HepG2 (cell line): Measurements from ENCODE around the gene KRTAP3-2. TPM values are rescaled to one million over a fixed set of nuclear protein-coding genes. Genes with fewer than 3 reads are reported as not detected.

Experiments used
- ARNTL ChIP-seq: sonication (generic); formaldehyde crosslinking; IDR thresholded peaks from 2 replicates; pipeline ENCODE4 v1.4.0; 2020; ENCODE audit warnings: mild to moderate bottlenecking, missing genetic modification reagents
- FOXK1 ChIP-seq: sonication (generic); formaldehyde crosslinking; IDR thresholded peaks from 2 replicates; pipeline ENCODE4 v1.4.0; 2020; ENCODE audit warnings: low read depth, missing genetic modification reagents, borderline replicate concordance
- FOXP1 ChIP-seq, 2 experiments: fragments of 450-650 bp in 1 of 2; IDR thresholded peaks; 2 replicates each; pipeline ENCODE4 v1.6.1; 2017 to 2018; ENCODE audit warnings: antibody characterized with exemption in 1 of 2
- KDM5B ChIP-seq: sonication (generic); formaldehyde crosslinking; IDR thresholded peaks from 2 replicates; pipeline ENCODE4 v1.4.0; 2020; ENCODE audit warnings: missing genetic modification reagents, mild to moderate bottlenecking, borderline replicate concordance
- NR2F1 ChIP-seq, 2 experiments: fragments of 450-650 bp in 1 of 2; formaldehyde crosslinking in 1 of 2; IDR thresholded peaks; 2 replicates each; pipeline versions ENCODE4 v1.5.0 to v1.6.1; 2016 to 2020; ENCODE audit warnings: mild to moderate bottlenecking in 1 of 2, missing compliant biosample characterization in 1 of 2, missing genetic modification reagents in 1 of 2, moderate library complexity in 1 of 2
- RARG ChIP-seq: sonication (generic); formaldehyde crosslinking; IDR thresholded peaks from 2 replicates; pipeline ENCODE4 v1.4.0; 2020; ENCODE audit warnings: low read depth, mild to moderate bottlenecking, missing genetic modification reagents
- RBAK ChIP-seq: sonication (generic); formaldehyde crosslinking; IDR thresholded peaks from 2 replicates; pipeline ENCODE4 v1.5.1; 2020; ENCODE audit warnings: mild to moderate bottlenecking, missing genetic modification reagents
- ZNF10 ChIP-seq: sonication (generic); formaldehyde crosslinking; IDR thresholded peaks from 2 replicates; pipeline ENCODE4 v1.4.0; 2020; ENCODE audit warnings: mild to moderate bottlenecking, low read depth, missing genetic modification reagents, borderline replicate concordance
- ZNF720 ChIP-seq: sonication (generic); formaldehyde crosslinking; IDR thresholded peaks from 2 replicates; pipeline ENCODE4 v1.4.0; 2020; ENCODE audit warnings: missing genetic modification reagents
- ZSCAN31 ChIP-seq: sonication (generic); formaldehyde crosslinking; IDR thresholded peaks from 2 replicates; pipeline ENCODE4 v1.5.0; 2020; ENCODE audit warnings: low read depth, mild to moderate bottlenecking, missing genetic modification reagents
- polyA plus RNA-seq, 8 experiments: library from polyadenylated mRNA; depleted of rRNA in 3 of 8; stranded (reverse) in 7 of 8; unstranded in 1 of 8; fragments of >200 nt; fragmentation: Illumina TruSeq in 4 of 8; extraction: Trizol in 4 of 8; gene quantifications; 2 replicates each; pipeline versions ENCODE4 v1.2.1 to v1.2.3, GENCODE V29; 2011 to 2016; ENCODE audit warnings: low read depth in 4 of 8, missing spikeins in 1 of 8, mixed read lengths in 1 of 8; ENCODE audit not compliant: insufficient read depth in 1 of 8
- total RNA-seq, 5 experiments: library from RNA; depleted of rRNA; stranded (reverse); fragments of >200 nt; fragmentation: Illumina TruSeq; extraction: Trizol; gene quantifications; 2 replicates each; pipeline ENCODE4 v1.2.3, GENCODE V29; 2016; ENCODE audit warnings: low read depth in 1 of 5
- TF ChIP-seq, protein P1 (sequence below): sonication (generic); formaldehyde crosslinking; IDR thresholded peaks from 2 replicates; pipeline ENCODE4 v1.8.1; 2023; ENCODE audit warnings: mild to moderate bottlenecking, moderate library complexity, missing genetic modification reagents
- TF ChIP-seq, protein P2 (sequence below): IDR thresholded peaks from 2 replicates; pipeline ENCODE4 v1.6.1; 2016; ENCODE audit warnings: low read depth, missing genetic modification reagents, missing compliant biosample characterization
- TF ChIP-seq, protein P3 (sequence below): sonication (generic); formaldehyde crosslinking; IDR thresholded peaks from 2 replicates; pipeline ENCODE4 v1.5.0; 2020; ENCODE audit warnings: missing genetic modification reagents
- TF ChIP-seq, protein P4 (sequence below): sonication (generic); formaldehyde crosslinking; IDR thresholded peaks from 2 replicates; pipeline ENCODE4 v1.5.1; 2020; ENCODE audit warnings: mild to moderate bottlenecking, missing genetic modification reagents, moderate library complexity

Gene KRTAP3-2
- total and polyA plus RNA-seq, 2 of the 13 experiments (the other 11 are each of a cell fraction or from before 2014, with no cell fraction given) = not detected

DNA sequence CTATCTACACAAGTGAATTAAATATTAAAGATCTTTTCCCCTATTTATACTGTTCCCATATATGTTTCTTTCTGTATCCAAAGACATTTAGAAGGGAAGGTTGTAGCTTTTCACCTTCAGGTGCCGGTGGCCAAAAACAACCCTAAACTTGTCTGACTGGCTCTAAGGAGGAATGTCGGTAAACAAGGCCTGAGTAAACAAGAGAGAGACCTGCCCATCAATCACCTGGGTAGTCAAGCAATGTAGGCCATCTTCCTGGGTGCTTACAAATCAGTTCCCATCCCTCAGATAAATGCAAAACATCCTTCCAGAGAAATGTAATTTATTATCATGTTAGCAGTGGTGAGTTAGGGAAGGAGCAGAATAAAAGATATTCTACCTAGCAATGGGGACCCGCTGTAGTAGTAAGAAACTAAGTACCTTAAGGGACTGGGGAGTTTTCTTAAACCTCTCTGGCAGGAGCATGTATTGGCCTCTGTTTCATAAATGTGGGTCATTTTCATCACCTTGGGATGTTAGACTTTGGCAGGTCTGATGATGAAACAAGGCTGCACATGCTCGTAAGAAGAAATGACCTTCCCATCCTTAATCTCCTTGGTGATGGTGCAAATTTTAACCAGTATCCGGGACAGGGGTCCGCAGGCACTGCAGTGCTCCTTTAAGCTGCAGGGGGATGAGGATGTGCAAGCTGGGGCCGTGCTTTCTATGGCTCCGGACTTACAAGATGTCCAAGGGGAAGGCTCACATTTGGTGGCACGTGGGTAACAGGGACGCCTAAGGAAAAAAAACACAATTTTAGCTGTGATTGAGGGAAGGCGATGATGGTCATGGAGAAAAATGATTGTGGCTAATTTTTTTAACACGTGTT, 41.4 kb downstream of the KRTAP3-2 start (continued):
- TF ChIP-seq ZSCAN31 (no peak), RBAK (CRISPR knock-in tag) (no peak), KDM5B (no peak), ZNF10 (CRISPR knock-in tag) (no peak), ZNF720 (no peak), FOXK1 (peak; percentile 97; the same call in 1 of the 2 replicates), ARNTL (CRISPR knock-in tag) (no peak), RARG (CRISPR knock-in tag) (no peak), FOXP1 (IDR thresholded peaks at IDR 0.05) (peak; percentile 33; the same call in 1 of the 2 replicates), FOXP1 (CRISPR knock-in tag; IDR thresholded peaks at IDR 0.05) (peak; percentile 96), NR2F1 (CRISPR knock-in tag; IDR thresholded peaks at IDR 0.05) (no peak)
- TF ChIP-seq, protein P1, sequence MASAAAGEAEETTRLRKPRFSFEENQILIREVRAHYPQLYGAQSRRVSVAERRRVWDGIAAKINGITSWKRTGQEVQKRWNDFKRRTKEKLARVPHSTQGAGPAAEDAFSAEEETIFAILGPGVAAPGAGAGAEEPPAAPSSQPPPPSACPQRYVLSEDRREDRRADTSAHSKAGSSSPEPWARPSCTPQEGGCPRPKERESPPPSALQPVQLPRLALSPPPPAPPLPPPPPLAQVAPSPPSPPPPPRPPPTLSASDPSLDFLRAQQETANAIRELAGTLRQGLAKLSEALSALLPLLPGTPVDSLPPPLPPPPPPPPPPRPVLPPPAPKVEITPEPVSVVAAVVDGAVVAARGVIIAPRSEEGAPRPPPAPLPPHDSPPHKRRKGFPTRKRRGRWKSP = 0 out of 2 replicates have a peak, but pooled peaks have one; percentile 31
- TF ChIP-seq, protein P2, sequence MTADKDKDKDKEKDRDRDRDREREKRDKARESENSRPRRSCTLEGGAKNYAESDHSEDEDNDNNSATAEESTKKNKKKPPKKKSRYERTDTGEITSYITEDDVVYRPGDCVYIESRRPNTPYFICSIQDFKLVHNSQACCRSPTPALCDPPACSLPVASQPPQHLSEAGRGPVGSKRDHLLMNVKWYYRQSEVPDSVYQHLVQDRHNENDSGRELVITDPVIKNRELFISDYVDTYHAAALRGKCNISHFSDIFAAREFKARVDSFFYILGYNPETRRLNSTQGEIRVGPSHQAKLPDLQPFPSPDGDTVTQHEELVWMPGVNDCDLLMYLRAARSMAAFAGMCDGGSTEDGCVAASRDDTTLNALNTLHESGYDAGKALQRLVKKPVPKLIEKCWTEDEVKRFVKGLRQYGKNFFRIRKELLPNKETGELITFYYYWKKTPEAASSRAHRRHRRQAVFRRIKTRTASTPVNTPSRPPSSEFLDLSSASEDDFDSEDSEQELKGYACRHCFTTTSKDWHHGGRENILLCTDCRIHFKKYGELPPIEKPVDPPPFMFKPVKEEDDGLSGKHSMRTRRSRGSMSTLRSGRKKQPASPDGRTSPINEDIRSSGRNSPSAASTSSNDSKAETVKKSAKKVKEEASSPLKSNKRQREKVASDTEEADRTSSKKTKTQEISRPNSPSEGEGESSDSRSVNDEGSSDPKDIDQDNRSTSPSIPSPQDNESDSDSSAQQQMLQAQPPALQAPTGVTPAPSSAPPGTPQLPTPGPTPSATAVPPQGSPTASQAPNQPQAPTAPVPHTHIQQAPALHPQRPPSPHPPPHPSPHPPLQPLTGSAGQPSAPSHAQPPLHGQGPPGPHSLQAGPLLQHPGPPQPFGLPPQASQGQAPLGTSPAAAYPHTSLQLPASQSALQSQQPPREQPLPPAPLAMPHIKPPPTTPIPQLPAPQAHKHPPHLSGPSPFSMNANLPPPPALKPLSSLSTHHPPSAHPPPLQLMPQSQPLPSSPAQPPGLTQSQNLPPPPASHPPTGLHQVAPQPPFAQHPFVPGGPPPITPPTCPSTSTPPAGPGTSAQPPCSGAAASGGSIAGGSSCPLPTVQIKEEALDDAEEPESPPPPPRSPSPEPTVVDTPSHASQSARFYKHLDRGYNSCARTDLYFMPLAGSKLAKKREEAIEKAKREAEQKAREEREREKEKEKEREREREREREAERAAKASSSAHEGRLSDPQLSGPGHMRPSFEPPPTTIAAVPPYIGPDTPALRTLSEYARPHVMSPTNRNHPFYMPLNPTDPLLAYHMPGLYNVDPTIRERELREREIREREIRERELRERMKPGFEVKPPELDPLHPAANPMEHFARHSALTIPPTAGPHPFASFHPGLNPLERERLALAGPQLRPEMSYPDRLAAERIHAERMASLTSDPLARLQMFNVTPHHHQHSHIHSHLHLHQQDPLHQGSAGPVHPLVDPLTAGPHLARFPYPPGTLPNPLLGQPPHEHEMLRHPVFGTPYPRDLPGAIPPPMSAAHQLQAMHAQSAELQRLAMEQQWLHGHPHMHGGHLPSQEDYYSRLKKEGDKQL = peak; percentile 69; the same call in 1 of the 2 replicates
- TF ChIP-seq, protein P3, sequence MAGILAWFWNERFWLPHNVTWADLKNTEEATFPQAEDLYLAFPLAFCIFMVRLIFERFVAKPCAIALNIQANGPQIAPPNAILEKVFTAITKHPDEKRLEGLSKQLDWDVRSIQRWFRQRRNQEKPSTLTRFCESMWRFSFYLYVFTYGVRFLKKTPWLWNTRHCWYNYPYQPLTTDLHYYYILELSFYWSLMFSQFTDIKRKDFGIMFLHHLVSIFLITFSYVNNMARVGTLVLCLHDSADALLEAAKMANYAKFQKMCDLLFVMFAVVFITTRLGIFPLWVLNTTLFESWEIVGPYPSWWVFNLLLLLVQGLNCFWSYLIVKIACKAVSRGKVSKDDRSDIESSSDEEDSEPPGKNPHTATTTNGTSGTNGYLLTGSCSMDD (CRISPR knock-in tag) = no peak
- TF ChIP-seq, protein P4, sequence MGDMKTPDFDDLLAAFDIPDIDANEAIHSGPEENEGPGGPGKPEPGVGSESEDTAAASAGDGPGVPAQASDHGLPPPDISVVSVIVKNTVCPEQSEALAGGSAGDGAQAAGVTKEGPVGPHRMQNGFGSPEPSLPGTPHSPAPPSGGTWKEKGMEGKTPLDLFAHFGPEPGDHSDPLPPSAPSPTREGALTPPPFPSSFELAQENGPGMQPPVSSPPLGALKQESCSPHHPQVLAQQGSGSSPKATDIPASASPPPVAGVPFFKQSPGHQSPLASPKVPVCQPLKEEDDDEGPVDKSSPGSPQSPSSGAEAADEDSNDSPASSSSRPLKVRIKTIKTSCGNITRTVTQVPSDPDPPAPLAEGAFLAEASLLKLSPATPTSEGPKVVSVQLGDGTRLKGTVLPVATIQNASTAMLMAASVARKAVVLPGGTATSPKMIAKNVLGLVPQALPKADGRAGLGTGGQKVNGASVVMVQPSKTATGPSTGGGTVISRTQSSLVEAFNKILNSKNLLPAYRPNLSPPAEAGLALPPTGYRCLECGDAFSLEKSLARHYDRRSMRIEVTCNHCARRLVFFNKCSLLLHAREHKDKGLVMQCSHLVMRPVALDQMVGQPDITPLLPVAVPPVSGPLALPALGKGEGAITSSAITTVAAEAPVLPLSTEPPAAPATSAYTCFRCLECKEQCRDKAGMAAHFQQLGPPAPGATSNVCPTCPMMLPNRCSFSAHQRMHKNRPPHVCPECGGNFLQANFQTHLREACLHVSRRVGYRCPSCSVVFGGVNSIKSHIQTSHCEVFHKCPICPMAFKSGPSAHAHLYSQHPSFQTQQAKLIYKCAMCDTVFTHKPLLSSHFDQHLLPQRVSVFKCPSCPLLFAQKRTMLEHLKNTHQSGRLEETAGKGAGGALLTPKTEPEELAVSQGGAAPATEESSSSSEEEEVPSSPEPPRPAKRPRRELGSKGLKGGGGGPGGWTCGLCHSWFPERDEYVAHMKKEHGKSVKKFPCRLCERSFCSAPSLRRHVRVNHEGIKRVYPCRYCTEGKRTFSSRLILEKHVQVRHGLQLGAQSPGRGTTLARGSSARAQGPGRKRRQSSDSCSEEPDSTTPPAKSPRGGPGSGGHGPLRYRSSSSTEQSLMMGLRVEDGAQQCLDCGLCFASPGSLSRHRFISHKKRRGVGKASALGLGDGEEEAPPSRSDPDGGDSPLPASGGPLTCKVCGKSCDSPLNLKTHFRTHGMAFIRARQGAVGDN (CRISPR knock-in tag) = no peak
